DND-41 (cell line): ENCODE measurements around the gene OR13J1.

ENCODE experiments used
- EZH2 ChIP-seq: IDR thresholded peaks from 3 replicates; pipeline ENCODE4 v1.6.1; 2012; ENCODE audit warnings: borderline replicate concordance, low read depth, mild to moderate bottlenecking, moderate library complexity, low read length, inconsistent platforms; ENCODE audit not compliant: severe bottlenecking
- TF ChIP-seq, protein P1 (sequence below): IDR thresholded peaks from 2 replicates; pipeline ENCODE4 v1.5.1; 2012; ENCODE audit warnings: borderline replicate concordance, low read length, moderate library complexity, mild to moderate bottlenecking; ENCODE audit not compliant: poor library complexity, severe bottlenecking; ENCODE audit errors: extremely low read depth

DNA sequence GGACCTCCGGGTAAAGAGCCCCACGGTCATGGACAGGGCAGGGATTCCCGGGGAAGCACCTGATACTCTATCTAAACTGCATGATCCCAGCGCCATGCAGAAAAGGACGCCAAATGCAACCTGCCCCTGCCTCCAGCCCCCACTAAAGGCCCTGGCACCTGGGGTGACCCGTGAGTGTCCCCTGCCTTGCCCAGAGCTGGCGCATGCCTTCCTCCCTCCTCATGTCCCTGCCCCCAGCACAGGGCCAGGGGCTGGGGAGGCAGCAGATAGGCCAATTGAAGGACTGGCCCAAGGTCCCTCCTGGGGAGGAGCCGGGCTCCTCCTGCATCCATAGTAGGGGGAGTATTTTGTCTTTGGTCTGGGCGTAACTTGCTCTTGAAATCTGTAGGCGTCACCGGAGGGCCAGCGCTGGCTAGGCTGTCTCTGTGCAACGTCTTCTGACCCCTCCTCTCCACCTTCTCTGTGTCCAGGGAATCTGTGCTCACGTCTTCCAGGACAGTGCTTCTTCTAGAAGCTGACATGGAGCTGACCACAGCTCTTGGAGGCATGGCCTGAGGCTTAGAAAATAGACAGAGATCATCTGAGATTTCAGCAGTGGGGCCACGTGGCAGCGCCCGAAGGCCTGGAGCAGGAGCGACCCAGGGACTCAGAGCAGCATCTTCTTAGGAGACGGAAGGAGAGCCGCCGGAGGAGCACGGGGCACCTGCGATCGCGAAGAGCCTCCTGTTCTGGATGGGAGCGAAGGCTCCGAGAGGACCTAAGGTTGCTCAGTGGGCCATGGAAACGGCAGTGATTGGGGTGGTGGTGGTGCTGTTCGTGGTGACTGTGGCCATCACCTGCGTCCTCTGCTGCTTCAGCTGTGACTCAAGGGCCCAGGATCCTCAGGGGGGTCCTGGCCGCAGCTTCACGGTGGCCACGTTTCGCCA, 39.7 kb upstream of the OR13J1 start:
- TF ChIP-seq, protein P1, sequence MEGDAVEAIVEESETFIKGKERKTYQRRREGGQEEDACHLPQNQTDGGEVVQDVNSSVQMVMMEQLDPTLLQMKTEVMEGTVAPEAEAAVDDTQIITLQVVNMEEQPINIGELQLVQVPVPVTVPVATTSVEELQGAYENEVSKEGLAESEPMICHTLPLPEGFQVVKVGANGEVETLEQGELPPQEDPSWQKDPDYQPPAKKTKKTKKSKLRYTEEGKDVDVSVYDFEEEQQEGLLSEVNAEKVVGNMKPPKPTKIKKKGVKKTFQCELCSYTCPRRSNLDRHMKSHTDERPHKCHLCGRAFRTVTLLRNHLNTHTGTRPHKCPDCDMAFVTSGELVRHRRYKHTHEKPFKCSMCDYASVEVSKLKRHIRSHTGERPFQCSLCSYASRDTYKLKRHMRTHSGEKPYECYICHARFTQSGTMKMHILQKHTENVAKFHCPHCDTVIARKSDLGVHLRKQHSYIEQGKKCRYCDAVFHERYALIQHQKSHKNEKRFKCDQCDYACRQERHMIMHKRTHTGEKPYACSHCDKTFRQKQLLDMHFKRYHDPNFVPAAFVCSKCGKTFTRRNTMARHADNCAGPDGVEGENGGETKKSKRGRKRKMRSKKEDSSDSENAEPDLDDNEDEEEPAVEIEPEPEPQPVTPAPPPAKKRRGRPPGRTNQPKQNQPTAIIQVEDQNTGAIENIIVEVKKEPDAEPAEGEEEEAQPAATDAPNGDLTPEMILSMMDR = no peak
- TF ChIP-seq EZH2 = no peak
